DND-41 (cell line): ENCODE measurements around the gene GRIPAP1.
A peak's percentile ranks its signal among the peaks of the same experiment; 100 is the strongest.

Experiments
- EZH2 ChIP-seq: IDR thresholded peaks from 3 replicates; pipeline ENCODE4 v1.6.1; 2012; ENCODE audit warnings: borderline replicate concordance, low read depth, mild to moderate bottlenecking, moderate library complexity, low read length, inconsistent platforms; ENCODE audit not compliant: severe bottlenecking
- TF ChIP-seq, protein P1 (sequence below): IDR thresholded peaks from 2 replicates; pipeline ENCODE4 v1.5.1; 2012; ENCODE audit warnings: borderline replicate concordance, low read length, moderate library complexity, mild to moderate bottlenecking; ENCODE audit not compliant: poor library complexity, severe bottlenecking; ENCODE audit errors: extremely low read depth

DNA sequence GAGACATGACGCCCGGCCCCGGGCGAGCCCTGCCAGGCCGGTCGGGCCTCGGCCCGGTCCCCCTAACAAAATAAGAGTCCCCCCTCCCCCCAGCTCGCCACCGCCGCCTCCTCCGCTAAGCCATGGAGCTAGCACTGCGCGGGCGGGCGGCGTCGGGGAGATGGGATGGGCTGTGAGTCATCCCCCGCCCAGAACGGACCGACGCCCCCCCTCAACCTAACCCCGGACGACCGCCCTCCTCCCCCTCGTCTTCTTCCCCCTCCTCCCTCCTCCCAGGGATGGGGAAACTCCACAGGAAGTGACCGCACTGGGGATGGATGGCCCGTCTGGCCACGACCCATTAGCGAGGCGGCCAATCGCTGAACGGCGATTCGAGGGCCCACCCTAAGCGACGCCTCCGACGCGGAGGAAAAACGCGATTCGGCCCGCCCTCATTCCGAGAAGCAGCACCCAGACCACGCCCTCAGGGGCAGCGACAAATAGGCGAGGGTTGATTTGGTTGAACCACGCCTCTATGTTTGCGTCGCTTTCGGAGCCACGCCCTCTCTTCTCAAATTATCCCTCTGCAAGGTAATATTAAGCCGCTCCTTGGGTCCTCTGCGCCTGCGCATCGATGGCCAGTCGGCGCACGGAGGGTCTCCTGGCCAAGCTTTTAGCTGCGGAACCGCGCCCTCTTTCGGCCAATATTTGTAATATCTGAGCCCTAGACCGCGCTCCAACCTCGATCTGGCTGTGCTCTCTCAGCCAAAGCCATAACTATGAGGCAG is 41.3 kb upstream of the GRIPAP1 start, which contains the start of gene TFE3:
- TF ChIP-seq, protein P1, sequence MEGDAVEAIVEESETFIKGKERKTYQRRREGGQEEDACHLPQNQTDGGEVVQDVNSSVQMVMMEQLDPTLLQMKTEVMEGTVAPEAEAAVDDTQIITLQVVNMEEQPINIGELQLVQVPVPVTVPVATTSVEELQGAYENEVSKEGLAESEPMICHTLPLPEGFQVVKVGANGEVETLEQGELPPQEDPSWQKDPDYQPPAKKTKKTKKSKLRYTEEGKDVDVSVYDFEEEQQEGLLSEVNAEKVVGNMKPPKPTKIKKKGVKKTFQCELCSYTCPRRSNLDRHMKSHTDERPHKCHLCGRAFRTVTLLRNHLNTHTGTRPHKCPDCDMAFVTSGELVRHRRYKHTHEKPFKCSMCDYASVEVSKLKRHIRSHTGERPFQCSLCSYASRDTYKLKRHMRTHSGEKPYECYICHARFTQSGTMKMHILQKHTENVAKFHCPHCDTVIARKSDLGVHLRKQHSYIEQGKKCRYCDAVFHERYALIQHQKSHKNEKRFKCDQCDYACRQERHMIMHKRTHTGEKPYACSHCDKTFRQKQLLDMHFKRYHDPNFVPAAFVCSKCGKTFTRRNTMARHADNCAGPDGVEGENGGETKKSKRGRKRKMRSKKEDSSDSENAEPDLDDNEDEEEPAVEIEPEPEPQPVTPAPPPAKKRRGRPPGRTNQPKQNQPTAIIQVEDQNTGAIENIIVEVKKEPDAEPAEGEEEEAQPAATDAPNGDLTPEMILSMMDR = peak; percentile 70
- no peak for TF ChIP-seq EZH2
